Fibroblast of the conjunctiva (primary cell): Measurements from ENCODE around the gene ZNF672.

ENCODE experiments used
- DNase-seq: peaks from one replicate; pipeline ENCODE4 v3.0.0-alpha.2; 2010; ENCODE audit warnings: low read depth

Gene ZNF672

GRCh38 chr1:248890549-248891498 is 52.8 kb downstream of the ZNF672 start:
- no peak for DNase-seq

- DNase-seq: no peak
Observed at GRCh38 chr1:248891758-248892157, 53.7 kb downstream of the ZNF672 start.

- no peak for DNase-seq
Observed at GRCh38 chr1:248892590-248892989, 54.6 kb downstream of the ZNF672 start.

- DNase-seq: no peak
Observed at GRCh38 chr1:248894837-248895236, 56.8 kb downstream of the ZNF672 start.

GRCh38 chr1:248897412-248898337 is 59.7 kb downstream of the ZNF672 start:
- DNase-seq: no peak
